ENCODE data around the gene PCLAF. TPM values are rescaled to one million over a fixed set of nuclear protein-coding genes. Genes with fewer than 3 reads are reported as not detected.
A peak's percentile ranks its signal among the peaks of the same experiment; 100 is the strongest.
"Not testable (repeated sequence)": the region's sequence is repeated elsewhere in the genome, so short reads cannot be mapped to it uniquely, and the experiment has no call there.

Gene PCLAF
- total RNA-seq, 1 donor from 2014 or later = 3.2 TPM

DNA sequence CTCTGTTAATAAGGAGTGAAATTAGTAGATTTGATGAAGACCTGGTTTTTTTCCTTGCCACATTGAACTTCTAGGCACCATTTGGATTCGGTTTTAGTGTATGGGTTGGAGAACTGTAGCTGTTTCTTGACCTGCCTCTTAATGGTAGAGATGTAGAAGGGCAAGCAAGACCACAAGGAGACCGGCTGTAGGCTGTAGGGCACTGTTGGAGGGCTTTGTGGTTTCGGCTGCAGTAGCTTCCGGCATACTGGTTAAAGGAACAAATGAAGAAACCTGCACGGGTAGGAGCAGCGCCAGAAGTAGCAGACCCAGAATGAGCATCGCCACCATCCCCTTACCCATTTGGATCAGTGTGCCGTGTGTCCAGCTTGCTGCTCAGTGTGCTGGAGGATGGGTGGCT lies 7.9 kb downstream of the PCLAF start:
- H3K27me3 ChIP-seq (ENCODE audit: control insufficient read depth, insufficient read depth, low read length) = no peaks in the 10 kb centered on the region
- TF ChIP-seq, protein P1, sequence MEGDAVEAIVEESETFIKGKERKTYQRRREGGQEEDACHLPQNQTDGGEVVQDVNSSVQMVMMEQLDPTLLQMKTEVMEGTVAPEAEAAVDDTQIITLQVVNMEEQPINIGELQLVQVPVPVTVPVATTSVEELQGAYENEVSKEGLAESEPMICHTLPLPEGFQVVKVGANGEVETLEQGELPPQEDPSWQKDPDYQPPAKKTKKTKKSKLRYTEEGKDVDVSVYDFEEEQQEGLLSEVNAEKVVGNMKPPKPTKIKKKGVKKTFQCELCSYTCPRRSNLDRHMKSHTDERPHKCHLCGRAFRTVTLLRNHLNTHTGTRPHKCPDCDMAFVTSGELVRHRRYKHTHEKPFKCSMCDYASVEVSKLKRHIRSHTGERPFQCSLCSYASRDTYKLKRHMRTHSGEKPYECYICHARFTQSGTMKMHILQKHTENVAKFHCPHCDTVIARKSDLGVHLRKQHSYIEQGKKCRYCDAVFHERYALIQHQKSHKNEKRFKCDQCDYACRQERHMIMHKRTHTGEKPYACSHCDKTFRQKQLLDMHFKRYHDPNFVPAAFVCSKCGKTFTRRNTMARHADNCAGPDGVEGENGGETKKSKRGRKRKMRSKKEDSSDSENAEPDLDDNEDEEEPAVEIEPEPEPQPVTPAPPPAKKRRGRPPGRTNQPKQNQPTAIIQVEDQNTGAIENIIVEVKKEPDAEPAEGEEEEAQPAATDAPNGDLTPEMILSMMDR (IDR thresholded peaks at IDR 0.05; ENCODE audit: insufficient read depth, low read length, severe bottlenecking) = no peak
- FAIRE-seq = no peak

DNA sequence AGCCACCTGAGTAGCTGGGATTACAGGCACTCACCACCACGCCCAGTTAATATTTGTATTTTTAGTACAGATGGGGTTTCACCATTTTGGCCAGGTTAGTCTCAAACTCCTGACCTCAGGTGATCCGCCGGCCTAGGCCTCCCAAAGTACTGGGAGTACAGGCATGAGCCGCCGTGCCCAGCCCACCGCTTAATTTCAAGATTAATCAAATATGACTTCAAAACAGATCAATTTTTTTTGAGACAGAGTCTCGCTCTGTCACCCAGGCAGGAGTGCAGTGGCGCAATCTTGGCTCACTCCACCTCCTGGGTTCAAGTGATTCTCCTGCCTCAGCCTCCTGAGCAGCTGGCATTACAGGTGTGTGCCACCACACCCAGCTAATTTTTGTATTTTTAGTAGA lies 9.9 kb downstream of the PCLAF start:
- H3K4me3 ChIP-seq (ENCODE audit: low read depth, low read length); H3K27me3 ChIP-seq (ENCODE audit: control insufficient read depth, insufficient read depth, low read length); DNase-seq (ENCODE audit: low read depth); H3K36me3 ChIP-seq (ENCODE audit: control insufficient read depth, insufficient read depth, low read length); FAIRE-seq: not testable (repeated sequence)

More for the DNA sequence above, 7.9 kb downstream of the PCLAF start:
- Histone ChIP-seq H3K36me3 (ENCODE audit: control insufficient read depth, insufficient read depth, low read length) (no peaks in the 10 kb centered on the region), H3K4me3 (ENCODE audit: low read depth, low read length) (no peak overlapping the region)
- DNase-seq (ENCODE audit: low read depth) = no peak

- TF ChIP-seq, protein P1 (IDR thresholded peaks at IDR 0.05; ENCODE audit: insufficient read depth, low read length, severe bottlenecking) = no peak
- no peak overlapping the region for H3K4me3 ChIP-seq (ENCODE audit: low read depth, low read length)
- H3K27me3 ChIP-seq (ENCODE audit: control insufficient read depth, insufficient read depth, low read length) = no peaks in the 10 kb centered on the region
- H3K36me3 ChIP-seq (ENCODE audit: control insufficient read depth, insufficient read depth, low read length) = no peaks in the 10 kb centered on the region
- FAIRE-seq = no peak
- no peak for DNase-seq (ENCODE audit: low read depth)
Measured at GRCh38 chr15:64369078-64369607, 12.1 kb downstream of the PCLAF start.

GRCh38 chr15:64361259-64361658 lies 20.0 kb downstream of the PCLAF start:
- TF ChIP-seq, protein P1 (IDR thresholded peaks at IDR 0.05; ENCODE audit: insufficient read depth, low read length, severe bottlenecking) = no peak
- no peaks in the 10 kb centered on the region for H3K36me3 ChIP-seq (ENCODE audit: control insufficient read depth, insufficient read depth, low read length)
- peak; percentile 45 for DNase-seq (ENCODE audit: low read depth)
- H3K4me3 ChIP-seq (ENCODE audit: low read depth, low read length) = no peak overlapping the region
- FAIRE-seq = no peak
- no peaks in the 10 kb centered on the region for H3K27me3 ChIP-seq (ENCODE audit: control insufficient read depth, insufficient read depth, low read length)

GRCh38 chr15:64356710-64357040 lies 24.6 kb downstream of the PCLAF start:
- TF ChIP-seq, protein P1 (IDR thresholded peaks at IDR 0.05; ENCODE audit: insufficient read depth, low read length, severe bottlenecking) = no peak
- Histone ChIP-seq H3K4me3 (ENCODE audit: low read depth, low read length) (no peak overlapping the region), H3K27me3 (ENCODE audit: control insufficient read depth, insufficient read depth, low read length) (no peaks in the 10 kb centered on the region), H3K36me3 (ENCODE audit: control insufficient read depth, insufficient read depth, low read length) (no peaks in the 10 kb centered on the region)
- no peak for DNase-seq (ENCODE audit: low read depth)
- no peak for FAIRE-seq

GRCh38 chr15:64355944-64356709 lies 25.1 kb downstream of the PCLAF start, which contains the start of gene CSNK1G1:
TSS of gene CSNK1G1 (minus strand) at chr15:64356173. CDS start at chr15:64300499, 55,674 bp downstream.
- H3K27me3 ChIP-seq (ENCODE audit: control insufficient read depth, insufficient read depth, low read length) = no peaks in the 10 kb centered on the region

More at GRCh38 chr15:64355944-64356709, 25.1 kb downstream of the PCLAF start, which contains the start of gene CSNK1G1:
- FAIRE-seq (no peak), DNase-seq (ENCODE audit: low read depth) (peak; percentile 89)
- no peaks in the 10 kb centered on the region for H3K36me3 ChIP-seq (ENCODE audit: control insufficient read depth, insufficient read depth, low read length)
- TF ChIP-seq, protein P1 (IDR thresholded peaks at IDR 0.05; ENCODE audit: insufficient read depth, low read length, severe bottlenecking) = peak; percentile 29
- H3K4me3 ChIP-seq (ENCODE audit: low read depth, low read length) = peak within 1 kb of the TSS; percentile 72

Data from bronchial epithelial cell (primary cell).